Effector memory CD4-positive, alpha-beta T cell (primary cell): ENCODE results near the gene MYO5A.
"Not testable (repeated sequence)": the region's sequence is repeated elsewhere in the genome, so short reads cannot be mapped to it uniquely, and the experiment has no call there.

ENCODE experiments used
- DNase-seq, 3 donors: peaks; one replicate each; pipeline ENCODE4 v3.0.0-alpha.2; 2020
- H3K27ac ChIP-seq: 2 replicates; pipeline ENCODE4 v1.7.0; 2013; ENCODE audit warnings: mild to moderate bottlenecking, low read length, moderate library complexity; ENCODE audit not compliant: insufficient read depth, poor library complexity, severe bottlenecking
- H3K27me3 ChIP-seq: replicated peaks from 2 replicates; pipeline ENCODE4 v1.7.0; 2013; ENCODE audit warnings: mild to moderate bottlenecking, low read length; ENCODE audit not compliant: insufficient read depth, control insufficient read depth, poor library complexity, severe bottlenecking
- H3K36me3 ChIP-seq: 2 replicates; pipeline ENCODE4 v1.7.0; 2013; ENCODE audit warnings: mild to moderate bottlenecking, low read length, moderate library complexity; ENCODE audit not compliant: control insufficient read depth, insufficient read depth
- H3K4me1 ChIP-seq: 2 replicates; pipeline ENCODE4 v1.7.0; 2013; ENCODE audit warnings: low read length, mild to moderate bottlenecking; ENCODE audit not compliant: control insufficient read depth, insufficient read depth, poor library complexity, severe bottlenecking
- H3K4me3 ChIP-seq: 2 replicates; pipeline ENCODE4 v1.7.0; 2013; ENCODE audit warnings: low read length, low read depth, mild to moderate bottlenecking; ENCODE audit not compliant: insufficient read depth, poor library complexity, severe bottlenecking
- H3K9me3 ChIP-seq: 2 replicates; pipeline ENCODE4 v1.7.0; 2013; ENCODE audit warnings: mild to moderate bottlenecking, low read length, moderate library complexity; ENCODE audit not compliant: control insufficient read depth

Gene MYO5A

DNA sequence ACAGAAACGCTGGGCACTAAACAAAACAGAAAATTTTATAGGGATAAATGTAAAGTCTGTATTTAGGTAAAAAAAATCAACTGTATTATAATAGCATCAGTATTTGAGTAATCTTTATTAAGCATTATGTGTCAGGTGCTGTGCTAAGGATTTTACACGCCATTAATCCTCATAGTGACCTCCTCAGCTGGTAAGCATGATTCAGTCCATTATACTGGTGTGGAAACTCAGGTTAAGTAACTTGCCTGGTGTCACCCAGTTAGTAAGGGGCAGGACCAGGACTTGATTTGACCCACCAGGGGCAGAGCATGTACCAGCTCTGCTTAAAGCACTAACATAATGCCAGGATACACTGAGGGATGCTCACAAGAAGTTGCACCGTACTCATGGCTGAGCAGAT is 237.9 kb downstream of the MYO5A start:
- Histone ChIP-seq H3K4me1 (peaks cover 6% of the 10 kb centered on the region), H3K27ac (no peak overlapping the region), H3K4me3 (no peak overlapping the region), H3K27me3 (peaks cover 8% of the 10 kb centered on the region), H3K36me3 (no peaks in the 10 kb centered on the region), H3K9me3 (no peaks in the 10 kb centered on the region)
- no peak for DNase-seq

GRCh38 chr15:52290329-52290728 is 238.4 kb downstream of the MYO5A start:
- H3K27ac ChIP-seq: no peak overlapping the region
- H3K9me3 ChIP-seq: no peaks in the 10 kb centered on the region
- DNase-seq: no peak
- H3K27me3 ChIP-seq: peaks cover 8% of the 10 kb centered on the region
- H3K4me3 ChIP-seq: no peak overlapping the region
- peaks cover 3% of the 10 kb centered on the region for H3K4me1 ChIP-seq
- H3K36me3 ChIP-seq: no peaks in the 10 kb centered on the region

GRCh38 chr15:52289629-52290081 is 239.0 kb downstream of the MYO5A start:
- no peak for DNase-seq
- no peaks in the 10 kb centered on the region for H3K36me3 ChIP-seq
- H3K4me1 ChIP-seq: no peaks in the 10 kb centered on the region
- no peak overlapping the region for H3K27ac ChIP-seq
- H3K4me3 ChIP-seq: no peak overlapping the region
- H3K9me3 ChIP-seq: no peaks in the 10 kb centered on the region
- H3K27me3 ChIP-seq: peaks cover under 1% of the 10 kb centered on the region

DNA sequence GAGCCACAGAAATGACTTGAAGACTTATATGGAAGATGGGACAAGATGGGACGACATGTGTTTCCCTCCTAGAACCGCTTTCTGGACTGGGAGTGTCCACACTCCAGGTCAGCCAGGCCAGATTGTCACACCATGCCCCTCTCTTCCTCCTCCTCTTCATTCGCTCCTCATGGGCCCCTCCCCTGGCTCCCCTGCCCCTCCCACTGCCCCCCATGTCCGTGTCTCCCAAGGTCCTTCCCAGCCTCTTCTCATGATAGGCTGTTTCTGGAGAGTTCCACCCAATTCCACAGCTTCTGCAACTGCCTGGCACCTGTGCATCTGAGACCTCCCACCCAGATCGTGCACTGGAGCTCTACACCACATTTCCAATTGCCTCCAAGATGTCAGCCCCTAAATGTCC is 239.7 kb downstream of the MYO5A start:
- no peaks in the 10 kb centered on the region for H3K4me1 ChIP-seq
- H3K36me3 ChIP-seq: no peaks in the 10 kb centered on the region
- no peak overlapping the region for H3K27ac ChIP-seq
- no peak overlapping the region for H3K4me3 ChIP-seq
- no peaks in the 10 kb centered on the region for H3K27me3 ChIP-seq
- DNase-seq: no peak
- H3K9me3 ChIP-seq: no peaks in the 10 kb centered on the region

DNA sequence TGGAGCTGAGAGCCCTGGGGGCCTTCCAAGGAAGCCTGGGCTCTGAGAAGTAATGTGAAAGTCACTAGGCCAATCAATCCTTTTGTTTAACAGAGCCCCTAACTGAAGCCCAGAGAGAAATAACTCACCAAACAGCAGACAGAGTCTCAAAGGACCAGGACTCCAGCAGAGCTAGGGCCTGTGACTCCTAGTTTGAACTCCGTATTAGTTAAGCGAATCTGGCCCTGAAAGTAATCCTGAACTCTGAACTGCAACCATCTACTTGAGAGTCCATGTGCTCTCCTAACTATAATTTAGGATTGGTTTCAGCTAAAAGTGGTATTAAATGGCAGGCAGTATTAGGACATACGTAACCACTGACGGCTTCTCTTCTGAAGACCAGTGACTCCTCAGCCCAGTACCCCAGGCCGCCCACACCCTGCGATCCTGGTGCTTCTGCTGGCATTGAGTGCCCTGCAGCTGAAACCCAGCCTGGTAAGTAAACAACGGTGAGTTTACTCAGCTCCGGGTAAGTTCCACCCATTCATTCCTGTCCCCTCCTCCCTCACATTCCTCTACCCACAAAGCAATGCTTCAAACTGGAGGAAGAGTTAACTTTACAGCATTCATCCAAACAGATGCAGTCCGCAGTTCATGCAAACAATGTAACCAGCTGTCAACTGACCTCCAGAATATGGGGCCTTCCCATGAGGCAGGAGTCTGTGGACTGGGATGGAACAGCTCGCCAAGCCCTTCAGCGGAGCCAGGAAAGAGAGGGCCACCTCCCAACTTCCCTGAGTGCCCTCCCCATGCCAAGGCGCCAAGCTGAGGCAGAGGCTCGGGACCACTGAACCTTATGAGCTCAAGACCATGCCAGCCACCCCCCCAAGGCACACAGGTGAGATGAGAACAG is 240.4 kb downstream of the MYO5A start:
- H3K4me1 ChIP-seq: no peaks in the 10 kb centered on the region
- no peak for DNase-seq
- H3K4me3 ChIP-seq: no peak overlapping the region
- H3K27ac ChIP-seq: no peak overlapping the region
- H3K36me3 ChIP-seq: no peaks in the 10 kb centered on the region
- H3K27me3 ChIP-seq: no peaks in the 10 kb centered on the region
- H3K9me3 ChIP-seq: no peaks in the 10 kb centered on the region

DNA sequence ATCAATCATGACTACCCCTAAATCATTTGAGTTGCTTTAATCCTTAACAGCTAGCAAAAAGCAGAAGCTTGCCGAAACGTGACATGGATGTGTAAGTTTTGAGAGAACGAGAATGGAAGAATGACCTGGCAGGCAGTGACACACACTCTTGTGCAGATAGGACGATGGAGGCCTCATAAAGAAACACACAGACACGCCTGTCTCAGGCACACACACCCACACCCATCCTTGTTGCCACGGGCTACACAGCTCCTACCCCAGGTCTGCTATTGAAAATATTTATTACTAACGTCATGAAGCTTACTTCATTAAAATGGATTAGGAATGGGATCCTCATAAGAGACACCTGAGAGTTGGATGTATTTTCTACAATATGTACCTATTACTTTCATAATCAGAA is 241.6 kb downstream of the MYO5A start:
- H3K27ac ChIP-seq: no peak overlapping the region

GRCh38 chr15:52285941-52286340 is 242.7 kb downstream of the MYO5A start:
- not testable (repeated sequence) for H3K4me3 ChIP-seq, H3K36me3 ChIP-seq, H3K27me3 ChIP-seq, H3K27ac ChIP-seq, H3K9me3 ChIP-seq, H3K4me1 ChIP-seq, DNase-seq

More for the DNA sequence above, 241.6 kb downstream of the MYO5A start:
- no peak for DNase-seq
- Histone ChIP-seq H3K9me3 (no peaks in the 10 kb centered on the region), H3K4me1 (no peaks in the 10 kb centered on the region), H3K27me3 (no peaks in the 10 kb centered on the region), H3K36me3 (no peaks in the 10 kb centered on the region), H3K4me3 (no peak overlapping the region)

- H3K9me3 ChIP-seq: no peaks in the 10 kb centered on the region
- no peaks in the 10 kb centered on the region for H3K36me3 ChIP-seq
- H3K4me3 ChIP-seq: no peak overlapping the region
- H3K27me3 ChIP-seq: no peaks in the 10 kb centered on the region
- no peaks in the 10 kb centered on the region for H3K4me1 ChIP-seq
- H3K27ac ChIP-seq: no peak overlapping the region
- DNase-seq: no peak
Measured at GRCh38 chr15:52284164-52284563, 244.5 kb downstream of the MYO5A start.

DNA sequence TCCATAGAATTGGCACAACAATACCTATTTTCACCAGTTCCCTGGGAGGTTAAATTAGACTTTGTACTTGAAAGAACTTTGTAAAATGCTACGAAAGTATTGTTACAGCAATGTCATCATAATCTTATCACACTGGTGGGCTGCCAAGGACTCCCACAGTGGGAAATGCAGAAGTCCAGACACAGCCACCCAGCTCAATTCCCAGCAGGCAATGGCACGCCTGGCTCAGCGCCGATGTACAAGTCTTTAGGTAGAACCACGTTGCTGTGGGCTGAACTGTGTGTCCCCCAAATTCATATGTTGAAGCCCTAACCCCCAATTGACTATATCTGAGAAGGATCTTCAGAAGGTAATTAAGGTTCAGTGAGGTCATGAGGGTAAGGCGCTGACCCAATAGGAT is 245.4 kb downstream of the MYO5A start:
- H3K4me3 ChIP-seq: no peak overlapping the region
- H3K9me3 ChIP-seq: no peaks in the 10 kb centered on the region
- H3K36me3 ChIP-seq: no peaks in the 10 kb centered on the region
- H3K27me3 ChIP-seq: no peaks in the 10 kb centered on the region
- DNase-seq: no peak
- H3K27ac ChIP-seq: no peak overlapping the region
- H3K4me1 ChIP-seq: no peaks in the 10 kb centered on the region

DNA sequence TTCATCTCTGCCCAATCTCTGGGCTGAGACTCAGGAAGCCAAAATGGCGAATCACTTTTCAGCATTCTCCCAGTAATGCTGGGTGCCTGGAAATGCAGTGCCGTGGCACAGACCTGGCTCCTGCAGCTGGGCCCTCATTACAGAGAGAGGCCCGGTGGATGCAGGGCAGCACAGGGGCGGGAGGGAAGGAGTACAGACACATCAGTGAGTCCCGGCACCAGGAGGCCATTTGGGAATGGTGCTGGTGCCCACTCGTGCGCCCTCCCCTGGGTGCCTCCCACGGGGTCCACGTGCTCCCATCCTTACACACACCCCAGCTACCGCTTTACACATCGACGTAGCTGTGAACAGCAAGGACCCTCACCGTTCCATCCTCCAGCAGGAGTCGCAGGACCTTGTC is 246.3 kb downstream of the MYO5A start:
- H3K4me3 ChIP-seq: no peak overlapping the region
- no peak overlapping the region for H3K27ac ChIP-seq
- no peak for DNase-seq
- no peaks in the 10 kb centered on the region for H3K9me3 ChIP-seq
- H3K27me3 ChIP-seq: no peaks in the 10 kb centered on the region
- no peaks in the 10 kb centered on the region for H3K4me1 ChIP-seq
- H3K36me3 ChIP-seq: no peaks in the 10 kb centered on the region
